Measurements from ENCODE around the gene CDK17. TPM values are rescaled to one million over a fixed set of nuclear protein-coding genes. Genes with fewer than 3 reads are reported as not detected.

CDK17 gene
- total RNA-seq, 1 experiment from 2014 or later: 47.4 TPM

GRCh38 chr12:96314723-96315122 is 85.5 kb downstream of the CDK17 start:
- in situ Hi-C loops (cut with HindIII; ENCODE audit: low pct_unique_long_range_greater_than_20kb, low sequenced_read_pairs): no loop called here

DNA sequence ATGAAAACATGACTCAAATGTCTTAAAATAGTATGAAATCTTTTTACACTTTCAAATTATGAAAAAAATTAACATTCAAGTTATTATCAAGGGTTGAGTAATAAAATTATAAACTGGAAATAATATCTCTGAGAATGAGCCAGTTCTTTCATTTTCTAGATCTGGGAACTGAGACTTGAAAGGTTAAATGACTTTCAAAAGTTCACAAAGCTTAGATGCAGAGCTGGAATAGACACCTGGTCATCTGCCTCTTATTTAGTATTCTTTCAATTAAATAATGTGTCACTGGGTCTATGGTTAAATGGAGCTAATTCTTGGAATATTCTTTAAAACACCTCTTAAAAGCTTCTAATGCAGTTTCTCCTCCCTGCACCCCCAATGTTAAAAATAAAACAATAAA is 86.6 kb downstream of the CDK17 start:
- no peak for DNase-seq (ENCODE audit: low read depth, low spot score)
- in situ Hi-C loops (cut with HindIII; ENCODE audit: low pct_unique_long_range_greater_than_20kb, low sequenced_read_pairs): no loop called here

More at GRCh38 chr12:96314723-96315122, 85.5 kb downstream of the CDK17 start:
- DNase-seq (ENCODE audit: low read depth, low spot score): no peak

GRCh38 chr12:96311191-96311590 is 89.0 kb downstream of the CDK17 start:
- in situ Hi-C loops (cut with HindIII; ENCODE audit: low pct_unique_long_range_greater_than_20kb, low sequenced_read_pairs): no loop called here
- DNase-seq (ENCODE audit: low read depth, low spot score): no peak

GRCh38 chr12:96310067-96310466 is 90.2 kb downstream of the CDK17 start:
- in situ Hi-C loops (cut with HindIII; ENCODE audit: low pct_unique_long_range_greater_than_20kb, low sequenced_read_pairs): no loop called here
- no peak for DNase-seq (ENCODE audit: low read depth, low spot score)

GRCh38 chr12:96308881-96309280 is 91.4 kb downstream of the CDK17 start:
- in situ Hi-C loops (cut with HindIII; ENCODE audit: low pct_unique_long_range_greater_than_20kb, low sequenced_read_pairs): no loop called here
- DNase-seq (ENCODE audit: low read depth, low spot score): no peak

GRCh38 chr12:96305665-96306064 is 94.6 kb downstream of the CDK17 start:
- DNase-seq (ENCODE audit: low read depth, low spot score): no peak
- in situ Hi-C loops (cut with HindIII; ENCODE audit: low pct_unique_long_range_greater_than_20kb, low sequenced_read_pairs): no loop called here

DNA sequence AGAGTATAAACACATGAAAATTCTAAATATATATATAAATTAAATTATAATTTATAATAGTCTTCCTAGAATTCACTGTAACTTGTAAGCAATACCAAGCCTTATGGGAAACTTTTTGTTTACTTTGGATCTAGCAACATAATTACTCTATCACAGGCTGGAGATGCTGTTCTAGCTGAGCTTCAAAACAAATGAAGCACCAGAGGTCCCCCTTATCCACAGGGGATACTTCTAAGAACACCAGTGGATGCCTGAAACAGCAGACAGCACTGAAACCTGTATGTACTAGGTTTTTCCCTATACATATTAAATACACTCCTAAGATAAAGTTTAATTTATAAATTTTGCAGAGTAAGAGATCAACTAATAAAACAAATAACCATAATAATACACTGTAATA is 96.6 kb downstream of the CDK17 start:
- DNase-seq (ENCODE audit: low read depth, low spot score): no peak
- in situ Hi-C loops (cut with HindIII; ENCODE audit: low pct_unique_long_range_greater_than_20kb, low sequenced_read_pairs): no loop called here

- DNase-seq (ENCODE audit: low read depth, low spot score): peak; percentile 21
- in situ Hi-C loops (cut with HindIII; ENCODE audit: low pct_unique_long_range_greater_than_20kb, low sequenced_read_pairs): no loop called here
Observed at GRCh38 chr12:96302687-96303310, 97.4 kb downstream of the CDK17 start.

- in situ Hi-C loops (cut with HindIII; ENCODE audit: low pct_unique_long_range_greater_than_20kb, low sequenced_read_pairs): no loop called here
- DNase-seq (ENCODE audit: low read depth, low spot score): no peak
Observed at GRCh38 chr12:96301732-96302131, 98.5 kb downstream of the CDK17 start.

- DNase-seq (ENCODE audit: low read depth, low spot score): no peak
- in situ Hi-C loops (cut with HindIII; ENCODE audit: low pct_unique_long_range_greater_than_20kb, low sequenced_read_pairs): no loop called here
Observed at GRCh38 chr12:96300064-96300463, 100.2 kb downstream of the CDK17 start.

DNA sequence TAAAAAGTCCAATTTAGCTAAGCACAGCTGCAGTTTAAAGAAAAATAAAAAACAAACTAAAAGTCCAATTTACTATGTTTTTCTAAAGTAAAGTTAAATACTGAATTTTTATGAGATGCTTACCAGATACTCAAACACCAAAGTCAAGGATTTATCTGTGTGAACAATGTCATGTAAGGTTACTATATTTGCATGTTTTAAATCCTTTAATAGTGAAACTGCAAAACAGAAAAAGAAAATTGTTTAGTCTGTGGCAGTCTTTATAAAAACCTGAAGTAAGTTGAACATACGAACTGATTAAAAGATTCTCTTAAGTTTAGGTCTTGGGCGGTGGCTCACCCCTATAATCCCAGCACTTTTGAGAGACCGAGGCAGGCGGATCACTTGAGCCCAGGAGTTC is 102.7 kb downstream of the CDK17 start:
- in situ Hi-C loops (cut with HindIII; ENCODE audit: low pct_unique_long_range_greater_than_20kb, low sequenced_read_pairs): no loop called here
- DNase-seq (ENCODE audit: low read depth, low spot score): no peak

DNA sequence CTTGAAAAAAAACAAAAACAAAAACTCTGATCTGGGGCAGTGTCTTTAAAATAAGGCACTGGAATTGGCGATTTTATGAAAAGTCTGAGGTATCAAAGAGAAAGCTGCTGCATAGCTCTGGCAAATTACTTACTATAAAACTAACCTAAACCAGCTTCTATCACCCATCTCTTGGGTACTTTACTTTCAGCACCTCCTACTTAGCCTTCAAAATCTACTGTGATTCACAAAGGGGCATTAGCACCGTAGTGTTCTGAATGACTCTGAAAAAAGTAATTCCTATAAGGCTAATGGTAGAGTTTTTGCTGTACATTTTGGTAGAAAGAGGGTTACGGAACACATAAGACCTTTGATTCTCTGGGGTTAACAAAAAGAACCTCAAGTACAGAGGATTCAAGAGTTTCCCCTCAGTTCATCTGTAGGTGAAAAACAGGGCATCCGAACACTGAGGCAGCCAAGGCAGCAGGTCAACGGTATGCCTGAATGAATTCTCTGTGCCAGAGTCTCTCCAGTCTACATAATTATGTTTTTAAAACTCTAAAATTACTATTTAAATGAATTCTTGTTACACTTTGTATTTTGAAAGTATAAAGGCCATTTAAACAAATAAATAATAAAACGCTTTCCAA is 104.6 kb downstream of the CDK17 start:
- in situ Hi-C loops (cut with HindIII; ENCODE audit: low pct_unique_long_range_greater_than_20kb, low sequenced_read_pairs): no loop called here
- DNase-seq (ENCODE audit: low read depth, low spot score): no peak

- in situ Hi-C loops (cut with HindIII; ENCODE audit: low pct_unique_long_range_greater_than_20kb, low sequenced_read_pairs): no loop called here
- no peak for DNase-seq (ENCODE audit: low read depth, low spot score)
Observed at GRCh38 chr12:96294831-96295230, 105.4 kb downstream of the CDK17 start.

DNA sequence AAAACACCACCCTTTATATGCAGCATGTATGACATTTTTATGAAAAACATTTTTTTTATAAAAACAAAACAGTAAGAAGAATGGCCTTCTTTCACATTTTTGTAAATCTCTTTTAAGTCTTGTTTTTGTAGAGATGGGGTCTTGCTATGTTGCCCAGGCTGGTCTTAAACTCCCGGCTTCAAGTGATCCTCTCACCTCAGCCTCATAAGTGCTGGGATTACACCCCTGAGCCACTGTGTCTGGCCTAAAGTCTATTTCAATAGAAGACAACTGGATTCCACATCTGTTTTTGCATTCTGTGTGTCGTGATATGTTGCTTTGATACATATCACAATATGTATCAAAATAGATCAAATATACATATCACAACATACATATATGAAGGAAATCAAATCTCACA is 107.1 kb downstream of the CDK17 start:
- no peak for DNase-seq (ENCODE audit: low read depth, low spot score)
- in situ Hi-C loops (cut with HindIII; ENCODE audit: low pct_unique_long_range_greater_than_20kb, low sequenced_read_pairs): no loop called here

DNA sequence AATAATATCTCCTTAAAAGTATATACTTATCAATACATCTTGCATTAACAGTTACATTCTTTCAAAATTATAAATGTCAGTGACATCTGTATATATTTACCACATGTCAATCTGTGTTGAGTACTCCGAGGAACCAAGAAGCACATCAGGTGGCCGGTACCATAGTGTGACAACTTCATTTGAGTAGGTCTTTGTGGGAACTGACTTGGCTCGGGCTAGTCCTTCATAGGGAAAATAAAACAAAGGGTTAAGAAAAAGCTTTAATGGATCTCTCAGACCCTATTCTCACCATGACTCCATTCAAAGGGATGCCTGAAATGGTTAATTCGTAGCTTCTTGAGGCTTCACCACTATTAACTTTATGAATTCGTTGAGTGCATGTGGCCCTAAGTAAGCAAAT is 111.2 kb downstream of the CDK17 start:
- in situ Hi-C loops (cut with HindIII; ENCODE audit: low pct_unique_long_range_greater_than_20kb, low sequenced_read_pairs): no loop called here
- no peak for DNase-seq (ENCODE audit: low read depth, low spot score)

GRCh38 chr12:96285158-96285557 is 115.1 kb downstream of the CDK17 start:
- no peak for DNase-seq (ENCODE audit: low read depth, low spot score)
- in situ Hi-C loops (cut with HindIII; ENCODE audit: low pct_unique_long_range_greater_than_20kb, low sequenced_read_pairs): no loop called here

DNA sequence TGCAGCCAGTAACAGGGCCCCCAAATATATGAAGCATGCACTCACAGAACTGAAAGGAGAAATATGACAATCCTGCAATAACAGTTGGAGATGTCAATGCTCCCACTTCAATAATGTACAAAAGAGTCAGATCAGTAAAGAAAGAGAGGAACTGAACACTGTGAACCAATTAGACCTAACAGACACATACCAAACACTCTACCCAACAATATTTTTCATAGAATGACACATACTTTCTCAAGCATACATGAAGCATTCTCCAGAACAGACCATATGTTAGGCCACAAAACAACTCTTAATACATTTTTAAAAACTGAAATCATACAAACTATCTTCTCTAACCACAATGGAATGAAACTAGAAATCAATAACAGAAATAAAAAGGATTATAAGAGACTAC is 125.9 kb downstream of the CDK17 start:
- in situ Hi-C loops (cut with HindIII; ENCODE audit: low pct_unique_long_range_greater_than_20kb, low sequenced_read_pairs): no loop called here
- no peak for DNase-seq (ENCODE audit: low read depth, low spot score)

DNA sequence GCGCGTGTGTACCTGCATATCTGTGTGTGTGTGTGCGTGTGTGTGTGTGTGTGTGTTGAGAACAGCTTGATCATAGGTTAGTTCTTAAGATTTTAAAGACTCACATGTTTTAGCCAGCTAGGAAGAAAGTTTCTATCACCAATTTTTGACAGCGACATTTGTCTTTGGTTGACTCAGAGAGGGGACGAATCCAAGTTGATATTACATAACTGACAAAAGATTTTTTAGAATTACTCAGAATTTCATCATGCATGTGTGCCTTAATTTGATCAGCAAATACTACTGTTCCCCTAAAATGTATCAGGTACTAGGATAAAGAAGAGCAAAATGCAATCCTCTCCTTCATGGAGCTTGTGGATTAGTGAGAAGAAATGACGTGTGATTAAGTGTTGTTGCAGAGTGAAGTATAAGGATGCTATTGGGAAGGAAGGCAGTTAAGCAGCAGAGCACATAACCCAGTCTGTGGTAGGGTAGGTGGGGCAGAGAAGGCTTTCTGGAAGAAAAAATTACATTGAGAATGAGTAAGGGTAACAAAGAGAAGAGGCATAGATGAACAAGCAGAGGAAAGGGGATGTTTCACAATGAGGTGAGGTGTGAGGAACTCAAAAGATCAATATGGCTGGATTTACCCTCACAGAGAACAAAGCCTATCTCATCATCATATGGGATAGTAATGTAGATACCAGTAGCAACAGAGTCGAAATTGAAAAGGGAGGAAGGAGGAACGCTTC is 128.6 kb downstream of the CDK17 start:
- in situ Hi-C loops (cut with HindIII; ENCODE audit: low pct_unique_long_range_greater_than_20kb, low sequenced_read_pairs): no loop called here

GRCh38 chr12:96266238-96266637 is 134.0 kb downstream of the CDK17 start:
- in situ Hi-C loops (cut with HindIII; ENCODE audit: low pct_unique_long_range_greater_than_20kb, low sequenced_read_pairs): no loop called here
- DNase-seq (ENCODE audit: low read depth, low spot score): no peak

More for the DNA sequence above, 128.6 kb downstream of the CDK17 start:
- no peak for DNase-seq (ENCODE audit: low read depth, low spot score)
